Activated naive CD8-positive, alpha-beta T cell treated with anti-CD3 and anti-CD28 coated beads, Interleukin-2, amount 10 ng/mL, durations not matched to agents 7 days and 5 days (primary cell): ENCODE results near the gene ZG16. TPM values are rescaled to one million over a fixed set of nuclear protein-coding genes. Genes with fewer than 3 reads are reported as not detected.

Experiments
- ATAC-seq: fragments of 150-1000 bp; cut with Tn5 transposase; one replicate; pipeline ENCODE4 v1.10.0; 2021; ENCODE audit warnings: low read depth, moderate library complexity
- POLR2A ChIA-PET: fragments of 350-600 bp; sonication (Branson Sonifier 250); formaldehyde crosslinking; loops from one replicate; lab custom pipeline; 2021; ENCODE audit warnings: antibody characterized with exemption; lab: Charles Lee
- DNase-seq: peaks from one replicate; pipeline ENCODE4 v3.0.0; 2021
- H3K27ac Mint-ChIP-seq: one replicate; pipeline ENCODE4 v1.8.0; 2022; ENCODE audit warnings: mild to moderate bottlenecking, mixed read lengths
- H3K27me3 Mint-ChIP-seq: one replicate; pipeline ENCODE4 v1.8.0; 2022; ENCODE audit warnings: mild to moderate bottlenecking, moderate library complexity, mixed read lengths
- H3K36me3 Mint-ChIP-seq: one replicate; pipeline ENCODE4 v1.8.0; 2021; ENCODE audit warnings: mild to moderate bottlenecking, mixed read lengths
- H3K4me1 Mint-ChIP-seq: one replicate; pipeline ENCODE4 v1.8.0; 2021; ENCODE audit warnings: mixed read lengths
- H3K4me3 Mint-ChIP-seq: one replicate; pipeline ENCODE4 v1.8.0; 2022; ENCODE audit warnings: mild to moderate bottlenecking, moderate library complexity, mixed read lengths
- H3K9me3 Mint-ChIP-seq: one replicate; pipeline ENCODE4 v1.8.0; 2021; ENCODE audit warnings: mixed read lengths
- total RNA-seq, 2 experiments: library from RNA; stranded (reverse); gene quantifications; one replicate each; pipeline ENCODE4 v1.2.3, GENCODE V29; 2021

Gene ZG16
- total RNA-seq, 2 experiments from 2014 or later, result not detected

GRCh38 chr16:29809850-29810698, 32.0 kb downstream of the ZG16 start:
- Mint-ChIP-seq H3K36me3 (peaks cover 35% of the 10 kb centered on the region), H3K4me1 (peaks cover 36% of the 10 kb centered on the region), H3K9me3 (no peaks in the 10 kb centered on the region), H3K27me3 (peaks cover 12% of the 10 kb centered on the region), H3K4me3 (peak overlapping the region; percentile 95), H3K27ac (peak overlapping the region; percentile 86)
- DNase-seq (peak; percentile 76), ATAC-seq (no peak)
- POLR2A ChIA-PET, result interaction anchor here (1.0 to 3.2 kb wide), 3 partner anchors 11 to 36 kb away, joined by 3 to 16 read pairs (median 4); partner anchors contain the start of gene KIF22

- Mint-ChIP-seq H3K9me3 (no peaks in the 10 kb centered on the region), H3K27ac (peak overlapping the region; percentile 77), H3K36me3 (peaks cover 33% of the 10 kb centered on the region), H3K4me3 (peak overlapping the region; percentile 95), H3K27me3 (peaks cover 12% of the 10 kb centered on the region), H3K4me1 (peaks cover 38% of the 10 kb centered on the region)
- no peak for DNase-seq
- no peak for ATAC-seq
- POLR2A ChIA-PET, result interaction anchor here (1.0 to 3.2 kb wide), 2 partner anchors 10 to 20 kb away, joined by 4 to 16 read pairs; partner anchors contain the start of gene KIF22
Measured at GRCh38 chr16:29810699-29811169, 32.7 kb downstream of the ZG16 start.

- Mint-ChIP-seq H3K9me3 (no peaks in the 10 kb centered on the region), H3K36me3 (peaks cover 33% of the 10 kb centered on the region), H3K27me3 (peaks cover 12% of the 10 kb centered on the region), H3K4me3 (peak overlapping the region; percentile 95), H3K4me1 (peaks cover 38% of the 10 kb centered on the region), H3K27ac (peak overlapping the region; percentile 77)
- DNase-seq, result peak; percentile 78
- ATAC-seq, result peak; percentile 23
- POLR2A ChIA-PET, result interaction anchor here (0.8 to 3.2 kb wide), 2 partner anchors 11 to 21 kb away, joined by 6 to 16 read pairs; partner anchors contain the start of gene KIF22
Measured at GRCh38 chr16:29811170-29811895, 33.3 kb downstream of the ZG16 start.

GRCh38 chr16:29811896-29812665, 34.0 kb downstream of the ZG16 start, which contains the start of gene PRRT2:
Gene PRRT2, plus strand, starts transcription at chr16:29812193. Its CDS starts 862 bp downstream, at chr16:29813055.
- no peak for ATAC-seq
- H3K9me3 Mint-ChIP-seq, result no peaks in the 10 kb centered on the region
- peaks cover 34% of the 10 kb centered on the region for H3K36me3 Mint-ChIP-seq
- peak within 1 kb of the TSS; percentile 95 for H3K4me3 Mint-ChIP-seq
- POLR2A ChIA-PET, result interaction anchor here (0.8 to 3.2 kb wide), 4 partner anchors 8 to 43 kb away, joined by 3 to 16 read pairs (median 5); partner anchors contain the start of gene KIF22
- peak; percentile 60 for DNase-seq
- H3K27me3 Mint-ChIP-seq, result peaks cover 12% of the 10 kb centered on the region
- H3K27ac Mint-ChIP-seq, result peak within 1 kb of the TSS; percentile 77
- H3K4me1 Mint-ChIP-seq, result peaks cover 39% of the 10 kb centered on the region

DNA sequence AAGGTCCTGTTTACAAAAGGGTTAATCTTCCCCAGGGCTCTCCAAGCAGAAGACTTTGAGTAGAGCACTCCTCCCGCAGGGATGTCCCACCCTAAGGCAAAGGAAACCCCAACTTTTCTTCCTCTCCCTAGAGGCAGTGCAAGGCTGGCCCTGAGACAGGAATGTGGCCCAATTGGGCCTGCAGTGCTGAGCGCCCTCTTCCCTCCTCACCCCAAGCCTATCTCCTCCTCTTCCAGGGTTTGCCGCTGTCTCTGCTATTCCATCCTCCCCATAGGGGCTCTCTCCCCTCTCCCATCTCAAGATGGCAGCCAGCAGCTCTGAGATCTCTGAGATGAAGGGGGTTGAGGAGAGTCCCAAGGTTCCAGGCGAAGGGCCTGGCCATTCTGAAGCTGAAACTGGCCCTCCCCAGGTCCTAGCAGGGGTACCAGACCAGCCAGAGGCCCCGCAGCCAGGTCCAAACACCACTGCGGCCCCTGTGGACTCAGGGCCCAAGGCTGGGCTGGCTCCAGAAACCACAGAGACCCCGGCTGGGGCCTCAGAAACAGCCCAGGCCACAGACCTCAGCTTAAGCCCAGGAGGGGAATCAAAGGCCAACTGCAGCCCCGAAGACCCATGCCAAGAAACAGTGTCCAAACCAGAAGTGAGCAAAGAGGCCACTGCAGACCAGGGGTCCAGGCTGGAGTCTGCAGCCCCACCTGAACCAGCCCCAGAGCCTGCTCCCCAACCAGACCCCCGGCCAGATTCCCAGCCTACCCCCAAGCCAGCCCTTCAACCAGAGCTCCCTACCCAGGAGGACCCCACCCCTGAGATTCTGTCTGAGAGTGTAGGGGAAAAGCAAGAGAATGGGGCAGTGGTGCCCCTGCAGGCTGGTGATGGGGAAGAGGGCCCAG, 34.9 kb downstream of the ZG16 start:
- Mint-ChIP-seq H3K9me3 (no peaks in the 10 kb centered on the region), H3K4me3 (peak overlapping the region; percentile 95), H3K27ac (no peak overlapping the region), H3K36me3 (peaks cover 31% of the 10 kb centered on the region), H3K27me3 (peaks cover 12% of the 10 kb centered on the region), H3K4me1 (peaks cover 40% of the 10 kb centered on the region)
- ATAC-seq, result no peak
- POLR2A ChIA-PET, result interaction anchor here (1.0 to 1.1 kb wide), 2 partner anchors 9 to 42 kb away, joined by 3 to 4 read pairs; no protein-coding TSS in a partner anchor
- no peak for DNase-seq

- Mint-ChIP-seq H3K27ac (no peak overlapping the region), H3K27me3 (peaks cover 12% of the 10 kb centered on the region), H3K9me3 (no peaks in the 10 kb centered on the region), H3K4me3 (no peak overlapping the region), H3K36me3 (peaks cover 31% of the 10 kb centered on the region), H3K4me1 (peaks cover 43% of the 10 kb centered on the region)
- no peak for DNase-seq
- POLR2A ChIA-PET, result no interaction called here
- ATAC-seq, result no peak
Measured at GRCh38 chr16:29813644-29814562, 35.8 kb downstream of the ZG16 start.

GRCh38 chr16:29814592-29814991, 36.5 kb downstream of the ZG16 start:
- DNase-seq (no peak), ATAC-seq (no peak)
- POLR2A ChIA-PET, result no interaction called here
- Mint-ChIP-seq H3K4me3 (peak overlapping the region; percentile 93), H3K27ac (peak overlapping the region; percentile 96), H3K9me3 (no peaks in the 10 kb centered on the region), H3K4me1 (peaks cover 45% of the 10 kb centered on the region), H3K36me3 (peaks cover 34% of the 10 kb centered on the region), H3K27me3 (peaks cover 12% of the 10 kb centered on the region)

DNA sequence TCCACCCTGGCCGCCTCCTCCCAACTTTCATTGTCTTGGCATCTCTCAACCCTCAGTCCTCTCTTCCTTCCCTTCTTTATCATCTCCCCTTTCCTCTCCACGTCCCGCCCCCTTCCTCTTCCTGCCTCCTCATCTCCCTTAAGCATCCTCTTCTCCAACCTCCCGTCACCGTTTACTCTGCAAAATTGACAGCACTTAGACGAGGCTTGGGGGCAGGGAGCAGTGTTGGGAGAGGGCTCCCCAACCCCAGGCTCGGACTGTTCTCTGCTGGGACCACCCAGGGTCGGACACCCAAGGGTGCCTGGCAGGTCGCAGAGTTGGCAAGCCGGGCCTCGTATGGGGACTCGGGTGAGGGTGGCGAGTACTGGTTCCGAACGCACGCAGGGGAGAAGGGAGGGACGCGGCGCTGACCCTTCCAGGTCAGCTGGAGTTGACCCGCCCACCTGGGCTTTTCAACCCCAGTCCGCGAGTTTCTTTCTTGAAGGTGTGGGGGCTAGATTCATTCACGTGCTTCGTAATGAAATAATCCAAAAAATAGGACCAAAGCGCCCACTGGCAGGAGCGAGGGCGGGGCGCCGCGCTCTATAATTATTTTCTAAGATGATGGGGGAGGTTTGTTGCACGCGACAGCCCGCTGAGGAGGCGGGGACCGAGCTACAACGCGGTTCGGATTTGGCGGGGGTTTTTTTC, 37.1 kb downstream of the ZG16 start:
- Mint-ChIP-seq H3K36me3 (peaks cover 32% of the 10 kb centered on the region), H3K9me3 (no peaks in the 10 kb centered on the region), H3K4me3 (peak overlapping the region; percentile 93), H3K4me1 (peaks cover 47% of the 10 kb centered on the region), H3K27me3 (peaks cover 12% of the 10 kb centered on the region), H3K27ac (peak overlapping the region; percentile 96)
- peak; percentile 56 for DNase-seq
- ATAC-seq, result no peak
- POLR2A ChIA-PET, result interaction anchor here (0.5 to 4.3 kb wide), 17 partner anchors 8 to 263 kb away, joined by 3 to 82 read pairs (median 3); partner anchors contain the start of genes KIF22, MAZ and QPRT

DNA sequence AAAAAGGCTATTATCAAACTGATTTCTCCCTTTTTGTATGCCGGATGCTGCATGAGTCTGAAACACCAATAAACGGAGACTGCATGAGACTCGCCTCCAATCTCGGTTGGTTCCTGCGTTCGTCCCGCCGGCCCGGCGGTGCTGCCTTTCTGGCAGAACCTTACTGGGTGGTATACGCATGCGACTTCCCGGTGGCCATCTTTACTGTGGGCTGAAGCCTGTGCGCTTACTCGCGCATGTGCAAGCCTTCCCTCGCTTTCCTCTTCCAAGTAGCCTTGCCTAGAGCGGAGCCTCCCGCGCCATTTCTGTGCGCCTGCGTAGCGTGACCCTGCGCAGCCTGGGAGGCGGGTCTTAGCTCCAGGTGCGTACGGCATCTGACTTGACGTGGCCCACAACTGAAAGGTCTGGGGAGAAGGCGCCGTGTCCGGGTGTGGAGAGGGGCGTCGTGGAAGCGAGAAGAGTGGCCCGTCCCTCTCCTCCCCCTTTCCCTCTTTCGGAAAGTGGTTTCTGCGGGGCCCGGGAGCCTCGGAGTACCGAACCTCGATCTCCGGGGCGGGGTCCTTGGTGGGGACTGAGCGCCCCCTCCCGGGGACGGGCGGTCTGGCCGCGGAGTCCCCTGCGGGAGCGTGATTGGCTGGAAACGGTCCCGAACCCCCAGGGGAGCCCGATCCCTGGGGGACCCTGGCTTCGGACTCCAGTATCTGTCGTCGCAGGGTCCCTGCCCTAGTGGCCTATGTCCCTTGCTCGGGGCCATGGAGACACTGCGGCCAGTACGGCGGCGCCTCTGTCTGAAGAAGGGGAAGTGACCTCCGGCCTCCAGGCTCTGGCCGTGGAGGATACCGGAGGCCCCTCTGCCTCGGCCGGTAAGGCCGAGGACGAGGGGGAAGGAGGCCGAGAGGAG, 38.0 kb downstream of the ZG16 start, which contains the start of gene PAGR1:
Gene PAGR1, plus strand, starts transcription at position 360 of the 901 bp plus-strand sequence. Its CDS starts 374 bp downstream, at position 734.
- POLR2A ChIA-PET, result interaction anchor here (0.5 to 4.3 kb wide), 23 partner anchors 9 to 263 kb away, joined by 3 to 82 read pairs (median 4); partner anchors contain the start of genes KIF22, MAZ and QPRT

More for the DNA sequence above, 38.0 kb downstream of the ZG16 start, which contains the start of gene PAGR1:
- H3K4me3 Mint-ChIP-seq, result peak within 1 kb of the TSS; percentile 93
- no peaks in the 10 kb centered on the region for H3K9me3 Mint-ChIP-seq
- ATAC-seq (peak; percentile 78), DNase-seq (peak; percentile 96)
- peaks cover 28% of the 10 kb centered on the region for H3K36me3 Mint-ChIP-seq
- peak within 1 kb of the TSS; percentile 96 for H3K27ac Mint-ChIP-seq
- H3K4me1 Mint-ChIP-seq, result peaks cover 39% of the 10 kb centered on the region
- H3K27me3 Mint-ChIP-seq, result peaks cover 12% of the 10 kb centered on the region
